GM10266 (cell line): ENCODE measurements around the gene KIAA1328.

Experiments used
- DNase-seq: peaks from one replicate; pipeline ENCODE4 v3.0.0; 2012; ENCODE audit errors: extremely low spot score
- CTCF ChIP-seq: IDR thresholded peaks from 2 replicates; pipeline ENCODE4 v1.5.1; 2012; ENCODE audit warnings: mild to moderate bottlenecking, low read depth; ENCODE audit not compliant: control insufficient read depth, insufficient read depth; ENCODE audit errors: missing control alignments

The KIAA1328 gene

DNA sequence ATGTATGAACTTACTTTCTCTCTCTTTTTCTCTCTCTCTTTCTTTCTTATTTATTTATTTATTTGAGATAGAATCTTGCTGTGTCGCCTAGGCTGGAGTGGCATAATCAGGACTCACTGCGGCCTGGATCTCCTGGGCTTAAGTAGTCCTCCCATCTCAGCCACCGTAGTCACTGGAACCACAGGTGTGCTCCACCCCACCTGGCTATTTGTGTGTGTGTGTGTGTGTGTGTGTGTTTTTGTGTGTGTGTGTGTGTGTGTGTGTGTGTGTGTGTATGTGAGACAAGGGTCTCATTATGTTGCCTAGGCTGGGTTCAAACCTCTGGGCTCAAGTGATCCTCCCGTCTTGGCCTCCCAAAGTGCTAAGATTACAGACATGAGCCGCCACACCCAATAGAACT is 64.3 kb downstream of the KIAA1328 start:
- DNase-seq = no peak
- no peak for TF ChIP-seq CTCF

DNA sequence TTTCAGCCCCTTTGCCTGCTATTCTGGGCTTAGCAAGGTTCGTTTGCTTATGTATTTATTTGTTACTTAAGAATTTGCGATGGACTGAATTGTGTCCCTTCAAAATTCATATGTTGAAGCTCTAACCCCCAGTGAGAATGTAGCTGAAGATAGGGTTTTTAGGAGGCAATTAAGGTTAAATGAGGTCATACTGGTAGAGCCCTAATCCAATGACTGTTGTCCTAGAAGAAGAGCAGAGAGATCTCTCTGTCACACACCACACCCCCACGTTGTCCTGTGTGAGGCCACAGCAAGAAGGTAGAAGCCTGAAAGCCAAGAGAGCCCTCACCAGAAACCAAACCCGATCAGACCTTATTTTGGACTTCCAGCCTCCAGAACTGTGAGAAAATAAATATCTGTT is 66.7 kb downstream of the KIAA1328 start:
- no peak for DNase-seq
- TF ChIP-seq CTCF = no peak

GRCh38 chr18:36897253-36897652 is 68.3 kb downstream of the KIAA1328 start:
- no peak for DNase-seq
- TF ChIP-seq CTCF = no peak

GRCh38 chr18:36899289-36899688 is 70.4 kb downstream of the KIAA1328 start:
- TF ChIP-seq CTCF = no peak
- DNase-seq = no peak

GRCh38 chr18:36900466-36900865 is 71.5 kb downstream of the KIAA1328 start:
- no peak for TF ChIP-seq CTCF
- no peak for DNase-seq

DNA sequence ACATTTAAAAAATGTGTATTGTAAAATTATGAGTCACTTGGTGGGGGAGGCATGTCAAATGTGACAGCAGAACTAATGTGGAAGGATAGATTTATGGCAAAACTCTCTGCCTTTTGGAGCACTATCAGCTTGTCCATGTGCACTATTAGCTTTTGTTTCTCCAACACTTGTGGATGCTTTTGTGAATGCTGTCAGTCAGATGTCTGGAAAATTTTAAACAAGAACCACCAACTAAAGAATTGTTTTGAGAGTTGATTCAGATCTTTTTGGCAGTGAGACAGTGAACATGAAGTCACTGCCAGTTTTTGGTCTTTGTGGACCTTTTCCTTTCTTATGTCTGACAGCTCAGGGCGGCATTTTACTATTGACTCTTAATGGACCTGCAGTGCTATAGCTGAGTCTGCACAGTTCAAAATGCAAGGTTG is 72.4 kb downstream of the KIAA1328 start:
- no peak for TF ChIP-seq CTCF
- DNase-seq = no peak

DNA sequence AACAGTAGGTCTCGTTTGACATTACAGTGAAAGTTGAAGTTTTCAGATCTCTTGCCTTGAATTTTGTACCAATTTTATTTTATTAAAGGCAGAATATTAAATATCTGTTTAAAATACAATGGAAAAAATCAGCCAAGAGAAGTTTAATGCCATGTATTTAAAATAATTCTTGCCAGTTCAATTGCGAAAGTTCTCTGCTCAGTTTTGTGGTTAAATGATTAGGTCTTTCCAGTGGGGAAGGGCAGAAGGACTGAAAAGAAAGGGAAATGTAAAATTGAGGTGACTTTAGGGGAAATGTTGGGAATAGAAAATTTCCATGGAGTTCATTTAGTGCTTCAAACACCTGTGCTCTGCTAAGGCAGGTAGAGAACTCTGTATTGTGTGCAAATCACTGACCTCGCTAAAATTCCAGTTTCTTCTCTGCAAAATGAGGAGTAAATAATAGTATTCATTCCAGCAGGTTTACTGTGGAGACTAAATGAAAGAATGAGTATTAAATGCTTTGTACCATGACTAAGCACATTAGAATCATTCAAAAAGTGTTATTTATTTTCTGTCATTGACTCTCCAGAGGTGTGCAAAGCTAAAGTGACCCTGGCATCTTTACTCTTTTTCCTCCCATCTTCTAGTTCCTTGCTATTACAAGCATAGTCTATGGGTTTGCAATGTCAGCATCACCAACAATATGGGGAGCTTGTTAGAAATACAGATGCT is 74.4 kb downstream of the KIAA1328 start:
- no peak for DNase-seq
- no peak for TF ChIP-seq CTCF
